ENCODE data around the gene KCNJ14.

GRCh38 chr19:48415806-48416221 is 39.6 kb upstream of the KCNJ14 start:
- TF ChIP-seq, protein P1, sequence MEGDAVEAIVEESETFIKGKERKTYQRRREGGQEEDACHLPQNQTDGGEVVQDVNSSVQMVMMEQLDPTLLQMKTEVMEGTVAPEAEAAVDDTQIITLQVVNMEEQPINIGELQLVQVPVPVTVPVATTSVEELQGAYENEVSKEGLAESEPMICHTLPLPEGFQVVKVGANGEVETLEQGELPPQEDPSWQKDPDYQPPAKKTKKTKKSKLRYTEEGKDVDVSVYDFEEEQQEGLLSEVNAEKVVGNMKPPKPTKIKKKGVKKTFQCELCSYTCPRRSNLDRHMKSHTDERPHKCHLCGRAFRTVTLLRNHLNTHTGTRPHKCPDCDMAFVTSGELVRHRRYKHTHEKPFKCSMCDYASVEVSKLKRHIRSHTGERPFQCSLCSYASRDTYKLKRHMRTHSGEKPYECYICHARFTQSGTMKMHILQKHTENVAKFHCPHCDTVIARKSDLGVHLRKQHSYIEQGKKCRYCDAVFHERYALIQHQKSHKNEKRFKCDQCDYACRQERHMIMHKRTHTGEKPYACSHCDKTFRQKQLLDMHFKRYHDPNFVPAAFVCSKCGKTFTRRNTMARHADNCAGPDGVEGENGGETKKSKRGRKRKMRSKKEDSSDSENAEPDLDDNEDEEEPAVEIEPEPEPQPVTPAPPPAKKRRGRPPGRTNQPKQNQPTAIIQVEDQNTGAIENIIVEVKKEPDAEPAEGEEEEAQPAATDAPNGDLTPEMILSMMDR (IDR thresholded peaks at IDR 0.05), result no peak
- no peak for TF ChIP-seq POLR2A (IDR thresholded peaks at IDR 0.05)
